HG02884 (cell line): ENCODE results near the gene MBTPS1.
"Not testable (repeated sequence)": the region's sequence is repeated elsewhere in the genome, so short reads cannot be mapped to it uniquely, and the experiment has no call there.

Experiments used
- ATAC-seq: cut with Tn5 transposase; IDR thresholded peaks from one replicate; pipeline ENCODE4 v1.9.1; 2021; ENCODE audit warnings: mild to moderate bottlenecking, moderate library complexity; ENCODE audit not compliant: unreplicated experiment

Gene MBTPS1

GRCh38 chr16:84137769-84138357 is 21.1 kb upstream of the MBTPS1 start:
- no peak for ATAC-seq

- no peak for ATAC-seq
Measured at GRCh38 chr16:84137287-84137686, 20.5 kb upstream of the MBTPS1 start.

- ATAC-seq: no peak
Measured at GRCh38 chr16:84136331-84137125, 19.8 kb upstream of the MBTPS1 start.

GRCh38 chr16:84132527-84133285 is 16.0 kb upstream of the MBTPS1 start:
- ATAC-seq: no peak

- no peak for ATAC-seq
Measured at GRCh38 chr16:84131117-84131516, 14.4 kb upstream of the MBTPS1 start.

GRCh38 chr16:84124257-84125073 is 7.7 kb upstream of the MBTPS1 start:
- no peak for ATAC-seq

- ATAC-seq: no peak
Measured at GRCh38 chr16:84121007-84121406, 4.3 kb upstream of the MBTPS1 start.

- no peak for ATAC-seq
Measured at GRCh38 chr16:84120023-84120422, 3.3 kb upstream of the MBTPS1 start.

GRCh38 chr16:84119368-84119767 is 2.6 kb upstream of the MBTPS1 start:
- ATAC-seq: no peak

GRCh38 chr16:84118315-84118714 is 1.6 kb upstream of the MBTPS1 start:
- ATAC-seq: not testable (repeated sequence)

- peak; percentile 6 for ATAC-seq
Measured at GRCh38 chr16:84117494-84117843, 727 bp upstream of the MBTPS1 start.

- peak; percentile 30 for ATAC-seq
Measured at GRCh38 chr16:84115919-84116719, 623 bp downstream of the MBTPS1 start.

GRCh38 chr16:84111949-84112348 is 4.8 kb downstream of the MBTPS1 start:
- not testable (repeated sequence) for ATAC-seq

GRCh38 chr16:84111525-84111924 is 5.2 kb downstream of the MBTPS1 start:
- ATAC-seq: no peak

- no peak for ATAC-seq
Measured at GRCh38 chr16:84110527-84110926, 6.2 kb downstream of the MBTPS1 start.

GRCh38 chr16:84109598-84110335 is 7.0 kb downstream of the MBTPS1 start:
- no peak for ATAC-seq

- ATAC-seq: no peak
Measured at GRCh38 chr16:84107921-84108320, 8.8 kb downstream of the MBTPS1 start.

- ATAC-seq: no peak
Measured at GRCh38 chr16:84105948-84106740, 10.6 kb downstream of the MBTPS1 start.
